SK-N-DZ (cell line): ENCODE data around the gene PCID2.

ENCODE experiments used
- DNase-seq: peaks from one replicate; pipeline ENCODE4 v3.0.0-alpha.2; 2015; ENCODE audit warnings: low spot score

Gene PCID2

GRCh38 chr13:113187883-113188665, 20.4 kb downstream of the PCID2 start:
- no peak for DNase-seq

- DNase-seq = no peak
Observed at GRCh38 chr13:113187263-113187669, 21.2 kb downstream of the PCID2 start.

- no peak for DNase-seq
Observed at GRCh38 chr13:113186061-113186900, 22.2 kb downstream of the PCID2 start.

- DNase-seq = no peak
Observed at GRCh38 chr13:113184568-113185440, 23.7 kb downstream of the PCID2 start.

GRCh38 chr13:113183450-113184129, 24.9 kb downstream of the PCID2 start:
- no peak for DNase-seq

- DNase-seq = no peak
Observed at GRCh38 chr13:113182046-113182445, 26.4 kb downstream of the PCID2 start.

GRCh38 chr13:113179374-113180230, 28.9 kb downstream of the PCID2 start:
- DNase-seq = no peak

GRCh38 chr13:113178896-113179167, 29.6 kb downstream of the PCID2 start:
- DNase-seq = no peak

GRCh38 chr13:113178070-113178895, 30.2 kb downstream of the PCID2 start:
- DNase-seq = no peak

- no peak for DNase-seq
Observed at GRCh38 chr13:113176822-113177221, 31.6 kb downstream of the PCID2 start.

- no peak for DNase-seq
Observed at GRCh38 chr13:113176280-113176679, 32.2 kb downstream of the PCID2 start.

- DNase-seq = no peak
Observed at GRCh38 chr13:113172419-113172926, 36.0 kb downstream of the PCID2 start.

GRCh38 chr13:113171250-113172125, 37.0 kb downstream of the PCID2 start:
- DNase-seq = no peak

GRCh38 chr13:113170511-113170910, 38.0 kb downstream of the PCID2 start:
- DNase-seq = no peak

GRCh38 chr13:113169277-113170272, 38.9 kb downstream of the PCID2 start:
- DNase-seq = no peak

GRCh38 chr13:113168211-113168610, 40.3 kb downstream of the PCID2 start:
- no peak for DNase-seq

- no peak for DNase-seq
Observed at GRCh38 chr13:113167575-113167974, 40.9 kb downstream of the PCID2 start.
